B cell (primary cell): Measurements from ENCODE around the gene CPXM1.

ENCODE experiments used
- CTCF ChIP-seq: fragments of 200-600 bp; IDR thresholded peaks from one replicate; pipeline ENCODE4 v1.8.0; 2022; ENCODE audit warnings: antibody characterized with exemption, mild to moderate bottlenecking
- EZH2 ChIP-seq: IDR thresholded peaks from 2 replicates; pipeline ENCODE4 v1.6.1; 2012; ENCODE audit warnings: borderline replicate concordance, low read depth, mild to moderate bottlenecking, moderate library complexity, low read length; ENCODE audit not compliant: insufficient read depth, poor library complexity, severe bottlenecking

- no peak for TF ChIP-seq EZH2
- TF ChIP-seq CTCF = no peak
Measured at GRCh38 chr20:2807019-2807418, 6.6 kb upstream of the CPXM1 start.
